T-helper 17 cell (primary cell): ENCODE measurements around the gene USH2A. TPM values are rescaled to one million over a fixed set of nuclear protein-coding genes. Genes with fewer than 3 reads are reported as not detected.
"Not testable (repeated sequence)": the region's sequence is repeated elsewhere in the genome, so short reads cannot be mapped to it uniquely, and the experiment has no call there.

Experiments
- ATAC-seq: fragments of 150-1000 bp; cut with Tn5 transposase; 2 replicates; pipeline ENCODE4 v1.10.0; 2021; ENCODE audit warnings: mild to moderate bottlenecking, moderate library complexity
- DNase-seq, 3 donors: peaks; one replicate each; pipeline versions ENCODE4 v3.0.0 to v3.0.0-alpha.2; 2020 to 2021
- H3K9me3 ChIP-seq: one replicate; pipeline ENCODE4 v1.7.0; 2013; ENCODE audit warnings: low read length, mild to moderate bottlenecking; ENCODE audit not compliant: control insufficient read depth, poor library complexity, severe bottlenecking
- H3K27ac Mint-ChIP-seq: one replicate; pipeline ENCODE4 v1.8.0; 2022; ENCODE audit warnings: mild to moderate bottlenecking, moderate library complexity, mixed read lengths
- H3K27me3 Mint-ChIP-seq: one replicate; pipeline ENCODE4 v1.8.0; 2022; ENCODE audit warnings: mixed read lengths
- H3K36me3 Mint-ChIP-seq: one replicate; pipeline ENCODE4 v1.8.0; 2022; ENCODE audit warnings: low read depth, mixed read lengths
- H3K4me1 Mint-ChIP-seq: one replicate; pipeline ENCODE4 v1.8.0; 2022; ENCODE audit warnings: mild to moderate bottlenecking, mixed read lengths
- H3K4me3 Mint-ChIP-seq: one replicate; pipeline ENCODE4 v1.8.0; 2022; ENCODE audit warnings: mild to moderate bottlenecking, moderate library complexity, mixed read lengths
- total RNA-seq, 4 donors: library from RNA in 2 of 4; stranded (reverse) in 2 of 4; gene quantifications; one replicate each; pipeline ENCODE4 v1.2.3 and lab custom pipeline; 2022 to 2026

The USH2A gene
- total RNA-seq, 2 donors from 2014 or later, result not detected

DNA sequence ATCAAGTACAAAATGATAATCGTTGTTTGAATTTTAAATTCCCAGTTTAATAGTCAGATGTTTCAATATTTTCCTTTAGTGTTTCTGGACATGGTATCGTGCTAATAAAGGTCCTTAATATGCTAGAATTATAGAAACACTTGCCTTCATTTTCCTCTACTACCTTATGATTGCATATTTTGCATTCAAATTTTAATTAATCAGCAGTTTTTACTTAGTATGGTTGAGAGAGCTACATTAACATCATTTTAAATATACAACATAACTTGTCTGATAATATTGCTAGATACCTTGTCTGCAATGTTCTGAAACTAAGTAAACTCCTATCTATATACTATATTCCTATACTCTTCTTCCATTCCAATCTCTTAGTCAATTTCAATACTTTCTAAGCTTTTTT lies 66.3 kb downstream of the USH2A start:
- ATAC-seq (no peak), DNase-seq (no peak)
- Mint-ChIP-seq H3K27me3 (no peaks in the 10 kb centered on the region), H3K36me3 (no peaks in the 10 kb centered on the region), H3K27ac (no peak overlapping the region), H3K4me3 (no peak overlapping the region), H3K4me1 (no peaks in the 10 kb centered on the region)
- no peaks in the 10 kb centered on the region for H3K9me3 ChIP-seq

DNA sequence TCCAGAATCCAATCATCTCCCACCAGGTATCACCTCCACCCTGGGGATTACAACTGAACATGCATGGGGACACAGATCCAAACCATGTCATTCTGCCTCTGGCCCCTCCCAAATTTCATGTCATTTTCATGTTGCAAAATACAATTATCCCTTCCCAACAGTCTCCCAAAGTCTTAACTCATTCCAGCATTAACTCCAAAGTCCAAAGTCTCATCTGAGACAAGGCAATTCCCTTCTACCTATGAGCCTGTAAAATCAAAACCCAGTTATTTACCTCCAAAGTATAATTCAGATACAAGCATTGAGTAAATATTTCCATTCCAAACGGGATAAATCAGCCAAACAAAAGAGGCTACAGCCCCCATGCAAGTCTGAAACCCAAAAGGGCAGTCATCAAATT lies 73.1 kb downstream of the USH2A start:
- Mint-ChIP-seq H3K27ac (no peak overlapping the region), H3K4me3 (no peak overlapping the region), H3K36me3 (no peaks in the 10 kb centered on the region), H3K4me1 (no peaks in the 10 kb centered on the region), H3K27me3 (no peaks in the 10 kb centered on the region)
- no peaks in the 10 kb centered on the region for H3K9me3 ChIP-seq
- DNase-seq (no peak), ATAC-seq (no peak)

DNA sequence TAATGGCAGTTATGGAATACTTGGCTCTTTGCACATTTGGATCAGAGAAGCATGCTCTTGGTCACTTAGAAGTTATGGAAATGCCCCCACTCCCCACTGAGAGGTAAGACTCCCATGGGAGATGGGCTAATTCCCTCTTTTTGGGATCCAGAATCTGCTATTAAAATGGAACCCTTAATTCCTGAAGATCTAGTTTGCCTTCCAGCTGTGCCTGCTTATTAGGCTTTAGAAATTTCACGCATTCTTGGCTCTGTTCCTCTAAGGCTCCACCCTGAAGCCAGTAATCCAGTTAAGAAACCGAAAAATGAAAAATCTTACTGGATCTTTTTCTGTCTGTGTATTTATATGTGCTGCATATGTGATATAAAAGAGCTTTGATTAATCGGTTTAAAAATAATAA lies 76.7 kb downstream of the USH2A start:
- no peak for DNase-seq
- Mint-ChIP-seq H3K36me3 (no peaks in the 10 kb centered on the region), H3K4me3 (no peak overlapping the region), H3K4me1 (no peaks in the 10 kb centered on the region), H3K27me3 (no peaks in the 10 kb centered on the region), H3K27ac (no peak overlapping the region)
- no peaks in the 10 kb centered on the region for H3K9me3 ChIP-seq
- no peak for ATAC-seq

DNA sequence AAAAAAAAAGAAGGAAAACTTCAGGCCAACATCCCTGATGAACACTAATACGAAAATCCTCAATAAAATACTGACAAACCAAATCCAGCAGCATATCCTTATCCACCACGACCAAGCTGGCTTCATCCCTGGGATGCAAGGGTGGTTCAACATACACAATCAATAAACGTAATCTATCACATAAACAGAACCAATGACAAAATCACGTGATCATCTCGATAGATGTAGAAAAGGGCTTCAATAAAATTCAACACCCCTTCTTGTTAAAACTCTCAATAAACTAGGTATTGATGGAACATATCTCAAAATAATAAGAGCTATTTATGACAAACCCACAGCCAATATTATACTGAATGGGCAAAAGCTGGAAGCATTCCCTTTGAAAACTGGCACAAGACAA lies 82.7 kb downstream of the USH2A start:
- ATAC-seq, H3K27ac Mint-ChIP-seq, H3K9me3 ChIP-seq, H3K4me3 Mint-ChIP-seq, H3K27me3 Mint-ChIP-seq, H3K36me3 Mint-ChIP-seq, DNase-seq, H3K4me1 Mint-ChIP-seq: not testable (repeated sequence)

DNA sequence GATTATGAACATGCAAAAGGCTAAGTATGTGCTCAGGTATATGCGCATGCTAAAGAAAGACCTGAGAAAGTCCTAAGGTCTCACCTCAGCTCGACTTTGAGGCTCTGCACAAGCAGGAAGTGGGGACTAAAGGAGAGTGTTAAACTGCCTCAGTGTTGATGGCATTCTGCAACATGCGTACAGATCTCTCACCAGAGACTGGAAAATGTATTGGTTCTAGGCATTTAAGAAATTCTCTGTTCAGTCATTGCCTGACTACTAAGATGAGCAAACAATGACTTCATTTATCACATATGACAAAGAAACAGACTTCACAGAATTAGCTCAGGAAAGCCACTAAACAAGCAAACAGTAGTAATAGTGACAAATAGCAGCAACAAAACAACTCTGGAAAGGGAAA lies 90.8 kb downstream of the USH2A start:
- Mint-ChIP-seq H3K4me1 (no peaks in the 10 kb centered on the region), H3K27ac (no peak overlapping the region), H3K27me3 (no peaks in the 10 kb centered on the region), H3K4me3 (no peak overlapping the region), H3K36me3 (no peaks in the 10 kb centered on the region)
- no peaks in the 10 kb centered on the region for H3K9me3 ChIP-seq
- ATAC-seq (no peak), DNase-seq (no peak)

DNA sequence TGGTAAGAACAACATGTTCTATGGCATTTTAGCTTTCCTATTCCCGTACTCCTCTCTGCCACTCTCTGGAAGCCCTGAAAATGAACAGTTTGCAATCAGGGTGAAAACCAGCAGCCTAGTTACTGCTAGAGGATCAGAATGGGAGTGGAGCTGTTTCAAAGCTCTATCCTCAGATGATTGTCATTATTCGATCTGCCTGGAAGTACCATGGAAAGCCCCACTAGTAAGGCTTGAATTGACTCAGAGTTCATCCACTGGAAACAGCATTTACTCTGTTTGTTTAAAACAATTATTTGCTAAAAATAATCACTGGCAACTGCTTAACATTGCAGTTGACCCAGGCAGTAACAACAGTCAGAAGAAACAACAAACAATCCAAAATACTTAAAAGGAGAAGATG lies 91.2 kb downstream of the USH2A start:
- Mint-ChIP-seq H3K4me3 (no peak overlapping the region), H3K4me1 (no peaks in the 10 kb centered on the region), H3K27me3 (no peaks in the 10 kb centered on the region), H3K36me3 (no peaks in the 10 kb centered on the region), H3K27ac (no peak overlapping the region)
- H3K9me3 ChIP-seq, result no peaks in the 10 kb centered on the region
- no peak for DNase-seq
- no peak for ATAC-seq

DNA sequence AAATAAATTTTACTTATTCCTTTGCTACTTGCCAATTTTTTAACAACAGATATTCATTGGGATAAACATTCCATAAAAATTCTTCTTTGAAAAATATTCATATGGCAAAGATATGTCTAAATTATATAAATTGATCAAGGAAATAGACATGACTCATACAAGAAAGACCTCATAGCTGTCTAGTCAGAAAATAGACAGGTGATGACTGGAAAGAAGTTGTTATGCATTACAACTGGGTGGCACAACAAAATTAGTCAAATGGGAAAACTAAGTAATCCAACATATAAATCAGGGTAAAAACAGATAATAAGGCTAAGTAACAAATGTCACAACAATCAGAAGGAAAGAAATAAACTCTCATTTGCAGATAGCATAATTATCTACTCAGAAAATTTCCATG lies 92.0 kb downstream of the USH2A start:
- H3K27me3 Mint-ChIP-seq, result no peaks in the 10 kb centered on the region
- no peak overlapping the region for H3K27ac Mint-ChIP-seq
- H3K36me3 Mint-ChIP-seq, result no peaks in the 10 kb centered on the region
- H3K4me3 Mint-ChIP-seq, result no peak overlapping the region
- no peaks in the 10 kb centered on the region for H3K9me3 ChIP-seq
- H3K4me1 Mint-ChIP-seq, result no peaks in the 10 kb centered on the region
- no peak for DNase-seq
- ATAC-seq, result no peak

DNA sequence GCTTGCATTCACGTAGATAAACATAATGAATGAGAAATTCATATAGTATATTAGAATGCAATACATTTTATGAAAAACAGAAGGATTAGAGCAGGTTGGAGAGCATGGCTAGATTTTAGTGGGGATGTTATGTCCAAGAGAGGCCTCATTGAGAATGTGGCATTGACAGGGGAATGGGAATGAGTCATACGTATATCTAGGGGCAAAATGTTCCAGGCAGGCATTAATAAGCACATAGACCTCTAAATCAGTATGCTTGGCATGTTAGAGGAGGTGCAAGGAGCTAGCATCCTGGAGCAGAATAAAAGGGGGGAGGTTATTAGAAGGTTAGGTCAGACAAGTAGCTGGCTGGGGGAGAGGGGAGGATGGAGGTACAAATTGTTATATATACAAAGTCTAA lies 93.0 kb downstream of the USH2A start:
- no peaks in the 10 kb centered on the region for H3K4me1 Mint-ChIP-seq

DNA sequence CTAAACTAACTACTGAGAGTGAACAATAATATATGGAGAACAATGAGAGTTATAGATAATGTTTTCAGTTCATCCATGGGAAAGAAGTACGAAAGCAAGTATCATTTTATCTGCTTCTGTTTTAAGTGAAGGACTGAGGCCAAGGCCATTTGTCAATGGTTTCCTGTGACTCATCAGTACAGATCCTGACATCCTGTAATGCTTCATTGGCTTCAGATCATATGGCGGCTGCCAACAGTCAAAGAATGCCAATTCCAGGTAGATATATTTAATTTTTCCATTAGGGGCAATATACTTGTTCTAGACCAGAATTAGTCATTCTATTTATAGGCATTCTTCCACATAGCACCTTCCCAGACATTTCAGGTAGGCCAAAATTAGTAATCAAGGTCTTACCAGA lies 97.3 kb downstream of the USH2A start:
- H3K4me3 Mint-ChIP-seq, result no peak overlapping the region
- H3K27ac Mint-ChIP-seq, result no peak overlapping the region
- no peak for ATAC-seq
- H3K36me3 Mint-ChIP-seq, result no peaks in the 10 kb centered on the region
- H3K9me3 ChIP-seq, result no peaks in the 10 kb centered on the region
- H3K4me1 Mint-ChIP-seq, result no peaks in the 10 kb centered on the region
- H3K27me3 Mint-ChIP-seq, result no peaks in the 10 kb centered on the region
- no peak for DNase-seq

More for the DNA sequence above, 93.0 kb downstream of the USH2A start:
- Mint-ChIP-seq H3K36me3 (no peaks in the 10 kb centered on the region), H3K4me3 (no peak overlapping the region), H3K27me3 (no peaks in the 10 kb centered on the region), H3K27ac (no peak overlapping the region)
- DNase-seq, result no peak
- no peak for ATAC-seq
- H3K9me3 ChIP-seq, result no peaks in the 10 kb centered on the region

DNA sequence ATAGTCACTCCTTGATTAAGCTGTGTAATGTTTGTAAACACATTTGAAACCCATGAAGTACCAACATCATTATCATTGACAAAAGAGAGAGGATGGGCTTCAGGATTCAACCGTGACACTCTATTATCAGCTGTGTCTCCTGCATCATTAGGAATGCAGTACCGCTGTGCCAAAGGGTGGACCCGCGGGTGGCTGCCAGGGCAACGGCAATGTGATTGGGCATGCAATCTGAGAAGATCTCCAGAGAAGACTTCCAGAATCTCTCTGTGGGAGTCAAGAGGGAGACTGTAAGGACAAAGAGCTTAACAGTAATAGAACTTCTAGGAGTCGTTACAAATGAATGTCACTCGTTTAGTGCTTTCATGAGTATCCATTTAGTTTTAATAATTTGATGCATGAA lies 97.9 kb downstream of the USH2A start:
- no peak for DNase-seq
- ATAC-seq, result no peak
- Mint-ChIP-seq H3K27me3 (no peaks in the 10 kb centered on the region), H3K27ac (no peak overlapping the region), H3K4me3 (no peak overlapping the region), H3K36me3 (no peaks in the 10 kb centered on the region), H3K4me1 (no peaks in the 10 kb centered on the region)
- no peaks in the 10 kb centered on the region for H3K9me3 ChIP-seq

DNA sequence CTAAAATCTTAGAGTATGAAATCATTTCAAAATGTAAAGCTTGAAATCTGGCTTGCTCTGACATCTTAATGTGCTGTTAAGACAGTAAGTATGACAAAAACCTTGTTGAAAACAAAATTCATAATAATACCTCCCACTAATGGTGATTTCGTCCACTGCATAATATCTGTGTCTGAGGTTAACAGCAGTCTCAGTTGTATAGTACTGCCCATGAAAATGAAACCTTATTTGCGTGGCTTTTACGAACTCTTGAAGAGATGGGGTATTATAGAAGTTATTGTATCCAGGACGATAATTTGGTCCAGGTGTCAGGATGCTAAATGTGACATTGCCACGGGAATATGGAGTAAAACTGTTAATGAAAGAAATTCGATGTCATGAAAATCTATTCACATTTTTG lies 99.9 kb downstream of the USH2A start:
- H3K4me3 Mint-ChIP-seq, result no peak overlapping the region
- no peaks in the 10 kb centered on the region for H3K27me3 Mint-ChIP-seq
- H3K4me1 Mint-ChIP-seq, result no peaks in the 10 kb centered on the region
- H3K27ac Mint-ChIP-seq, result no peak overlapping the region
- DNase-seq (no peak), ATAC-seq (no peak)
- no peaks in the 10 kb centered on the region for H3K36me3 Mint-ChIP-seq
- H3K9me3 ChIP-seq, result no peaks in the 10 kb centered on the region

DNA sequence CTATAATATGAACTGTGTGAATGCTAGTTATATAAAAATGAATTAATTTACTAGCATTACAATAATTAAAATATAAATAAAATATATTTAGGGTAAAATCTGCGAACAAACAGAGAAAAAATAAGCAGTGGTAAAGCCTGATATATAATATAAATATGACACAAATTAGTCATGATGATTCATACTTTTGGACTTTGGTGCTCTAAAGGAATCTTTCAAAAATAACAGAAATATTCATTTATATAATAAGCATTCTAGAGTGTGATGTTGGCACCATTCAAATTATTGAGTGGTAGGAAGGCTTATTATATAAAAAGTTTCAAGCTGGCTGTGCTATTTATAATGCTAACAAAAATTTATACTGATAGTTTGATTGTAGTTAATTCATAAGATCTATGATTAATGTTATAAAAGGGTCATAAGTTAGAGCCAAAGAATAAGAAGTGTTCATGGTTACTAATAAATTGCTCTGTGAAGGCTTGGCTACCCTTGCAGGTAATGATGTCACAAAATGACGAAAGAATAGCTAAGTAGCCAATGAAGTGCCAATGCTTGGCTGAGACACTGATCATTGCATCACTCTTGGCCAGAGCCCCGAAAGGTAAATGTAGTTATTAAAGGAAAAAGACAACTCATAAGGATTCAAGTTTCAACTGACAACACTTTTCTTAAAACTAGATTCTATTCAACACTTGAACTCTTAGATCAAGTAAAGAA lies 108.7 kb downstream of the USH2A start:
- H3K27ac Mint-ChIP-seq, result no peak overlapping the region
- no peaks in the 10 kb centered on the region for H3K9me3 ChIP-seq
- H3K36me3 Mint-ChIP-seq, result no peaks in the 10 kb centered on the region
- H3K4me1 Mint-ChIP-seq, result no peaks in the 10 kb centered on the region
- DNase-seq (no peak), ATAC-seq (no peak)
- no peak overlapping the region for H3K4me3 Mint-ChIP-seq
- no peaks in the 10 kb centered on the region for H3K27me3 Mint-ChIP-seq

DNA sequence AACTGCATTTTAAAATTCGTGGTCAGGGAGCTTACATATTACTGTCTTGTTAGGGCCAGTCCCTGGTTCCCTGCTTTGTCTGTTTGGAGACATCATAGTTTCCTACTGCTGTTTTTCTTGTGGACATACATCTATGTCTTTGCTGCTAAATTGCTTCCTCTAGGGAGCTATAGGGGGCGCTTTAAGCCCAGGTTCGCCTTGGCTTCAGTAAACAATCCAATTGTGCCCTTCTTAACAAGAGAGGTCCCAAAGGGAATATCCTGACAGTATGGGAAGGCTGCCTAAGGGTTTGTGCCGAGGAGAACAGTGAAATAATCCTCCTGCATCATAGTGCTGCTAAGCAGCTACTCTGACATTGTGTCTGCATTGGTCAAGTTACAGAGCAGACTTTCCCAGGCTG lies 112.5 kb downstream of the USH2A start:
- ATAC-seq, result no peak
- H3K9me3 ChIP-seq, result no peaks in the 10 kb centered on the region
- H3K4me1 Mint-ChIP-seq, result no peaks in the 10 kb centered on the region
- DNase-seq, result no peak
- H3K4me3 Mint-ChIP-seq, result no peak overlapping the region
- no peaks in the 10 kb centered on the region for H3K36me3 Mint-ChIP-seq
- H3K27me3 Mint-ChIP-seq, result no peaks in the 10 kb centered on the region
- no peak overlapping the region for H3K27ac Mint-ChIP-seq

DNA sequence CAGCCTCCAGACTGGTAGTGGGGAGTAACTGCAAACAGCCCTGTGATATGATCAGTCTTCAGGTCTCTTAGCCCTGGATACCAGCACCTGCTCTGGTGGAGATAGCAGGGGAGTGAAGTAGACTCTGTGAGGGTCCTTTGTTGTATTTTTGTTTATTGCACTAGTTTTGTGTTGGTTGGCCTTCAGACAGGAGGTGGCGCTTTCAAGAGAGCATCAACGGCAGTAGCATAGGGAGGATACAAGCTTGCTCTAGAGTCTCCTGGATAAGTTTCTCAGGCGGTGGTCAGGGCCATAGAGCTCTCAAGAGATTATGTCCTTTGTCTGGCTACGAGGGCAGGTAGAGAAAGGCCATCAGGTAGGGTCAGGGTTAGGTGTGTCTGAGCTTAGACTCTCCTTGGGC lies 116.4 kb downstream of the USH2A start:
- no peak for DNase-seq
- H3K4me3 Mint-ChIP-seq, result no peak overlapping the region
- no peak for ATAC-seq
- H3K9me3 ChIP-seq, result no peaks in the 10 kb centered on the region
- H3K27me3 Mint-ChIP-seq, result no peaks in the 10 kb centered on the region
- no peaks in the 10 kb centered on the region for H3K4me1 Mint-ChIP-seq
- H3K27ac Mint-ChIP-seq, result no peak overlapping the region
- no peaks in the 10 kb centered on the region for H3K36me3 Mint-ChIP-seq
